Measurements from ENCODE around the gene CNGB1. TPM values are rescaled to one million over a fixed set of nuclear protein-coding genes. Genes with fewer than 3 reads are reported as not detected.

Gene CNGB1
- total RNA-seq, 1 experiment from 2014 or later = not detected

DNA sequence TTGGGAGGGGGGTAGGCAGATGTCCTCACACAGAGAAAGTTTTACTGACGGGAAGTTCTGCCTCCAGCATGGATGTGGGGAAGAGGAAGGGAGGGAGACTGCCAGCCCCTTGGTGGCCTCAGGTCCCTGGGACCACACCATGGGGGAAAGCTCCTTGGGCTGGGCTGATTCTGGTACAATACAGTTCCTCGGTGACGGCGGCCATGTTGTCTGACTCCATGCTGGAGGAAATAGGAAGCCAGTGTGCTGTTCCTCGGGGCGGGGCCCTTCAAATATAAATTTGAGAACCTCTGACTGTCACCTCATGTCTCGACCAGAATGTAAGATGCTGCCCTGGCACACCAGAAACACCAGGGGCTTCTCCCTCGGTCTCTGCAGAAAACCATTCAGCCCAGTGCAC lies 66.8 kb downstream of the CNGB1 start:
- BruUV-seq (replicated peaks) = no TSS peak
- POLR2A ChIA-PET = no interaction called here
- CTCF ChIA-PET = no interaction called here
- Histone ChIP-seq H3K36me3 (ENCODE audit: control insufficient read depth, insufficient read depth, low read length) (no peaks in the 10 kb centered on the region), H3K4me1 (peaks cover 3% of the 10 kb centered on the region; the same call in 1 of the 2 replicates), H3K27me3 (replicated peaks; ENCODE audit: control insufficient read depth, insufficient read depth, low read length) (no peaks in the 10 kb centered on the region), H3K4me3 (ENCODE audit: low read depth, low read length) (no peak overlapping the region), H3K9me3 (no peaks in the 10 kb centered on the region)
- no peaks in the 10 kb centered on the region for H3K9me3 Mint-ChIP-seq (ENCODE audit: unreplicated experiment)
- no peak for DNase-seq
- TF ChIP-seq, protein P1, sequence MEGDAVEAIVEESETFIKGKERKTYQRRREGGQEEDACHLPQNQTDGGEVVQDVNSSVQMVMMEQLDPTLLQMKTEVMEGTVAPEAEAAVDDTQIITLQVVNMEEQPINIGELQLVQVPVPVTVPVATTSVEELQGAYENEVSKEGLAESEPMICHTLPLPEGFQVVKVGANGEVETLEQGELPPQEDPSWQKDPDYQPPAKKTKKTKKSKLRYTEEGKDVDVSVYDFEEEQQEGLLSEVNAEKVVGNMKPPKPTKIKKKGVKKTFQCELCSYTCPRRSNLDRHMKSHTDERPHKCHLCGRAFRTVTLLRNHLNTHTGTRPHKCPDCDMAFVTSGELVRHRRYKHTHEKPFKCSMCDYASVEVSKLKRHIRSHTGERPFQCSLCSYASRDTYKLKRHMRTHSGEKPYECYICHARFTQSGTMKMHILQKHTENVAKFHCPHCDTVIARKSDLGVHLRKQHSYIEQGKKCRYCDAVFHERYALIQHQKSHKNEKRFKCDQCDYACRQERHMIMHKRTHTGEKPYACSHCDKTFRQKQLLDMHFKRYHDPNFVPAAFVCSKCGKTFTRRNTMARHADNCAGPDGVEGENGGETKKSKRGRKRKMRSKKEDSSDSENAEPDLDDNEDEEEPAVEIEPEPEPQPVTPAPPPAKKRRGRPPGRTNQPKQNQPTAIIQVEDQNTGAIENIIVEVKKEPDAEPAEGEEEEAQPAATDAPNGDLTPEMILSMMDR (IDR thresholded peaks at IDR 0.05; ENCODE audit: insufficient read depth in 1 of 2, low read depth in 1 of 2, low read length in 1 of 2, severe bottlenecking in 1 of 2, unreplicated experiment in 1 of 2) = no peak
- no peaks in the 10 kb centered on the region for H3K36me3 Mint-ChIP-seq (ENCODE audit: insufficient read depth, unreplicated experiment)
- H3K4me3 Mint-ChIP-seq (ENCODE audit: unreplicated experiment) = no peak overlapping the region
- H3K4me1 Mint-ChIP-seq (ENCODE audit: low read depth, unreplicated experiment) = peaks cover 6% of the 10 kb centered on the region
- no peaks in the 10 kb centered on the region for H3K27me3 Mint-ChIP-seq (ENCODE audit: insufficient read depth, unreplicated experiment)
- no peak overlapping the region for H3K27ac Mint-ChIP-seq (ENCODE audit: unreplicated experiment)
- intact Hi-C loops (cut with micrococcal nuclease; ENCODE audit: unreplicated experiment) = no loop called here

DNA sequence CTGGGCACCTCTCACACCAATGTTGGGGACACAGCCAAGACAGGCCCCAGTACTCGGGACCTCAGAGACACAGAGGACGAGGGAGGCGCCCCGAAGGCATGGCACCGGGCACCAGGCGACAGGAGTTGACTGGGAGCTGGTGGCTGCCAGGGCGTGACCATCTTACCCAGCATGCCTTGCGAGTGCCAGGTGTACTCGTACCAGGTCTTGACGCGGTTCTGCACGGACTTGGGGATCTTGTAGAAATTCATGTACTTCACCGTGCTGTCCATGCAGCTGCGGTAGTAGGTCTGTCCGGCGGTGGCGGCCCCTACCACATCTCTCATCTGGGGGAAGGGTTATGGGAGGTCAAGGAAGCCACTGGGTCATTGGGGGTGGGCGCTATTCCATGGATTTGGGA lies 67.3 kb downstream of the CNGB1 start:
- no peak overlapping the region for H3K27ac Mint-ChIP-seq (ENCODE audit: unreplicated experiment)
- no peaks in the 10 kb centered on the region for H3K27me3 ChIP-seq (replicated peaks; ENCODE audit: control insufficient read depth, insufficient read depth, low read length)
- intact Hi-C loops (cut with micrococcal nuclease; ENCODE audit: unreplicated experiment) = no loop called here
- H3K4me3 Mint-ChIP-seq (ENCODE audit: unreplicated experiment) = no peak overlapping the region
- DNase-seq = no peak
- H3K4me1 ChIP-seq = peaks cover 3% of the 10 kb centered on the region; the same call in 1 of the 2 replicates
- H3K4me1 Mint-ChIP-seq (ENCODE audit: low read depth, unreplicated experiment) = peaks cover 6% of the 10 kb centered on the region
- H3K9me3 ChIP-seq = no peaks in the 10 kb centered on the region
- H3K27me3 Mint-ChIP-seq (ENCODE audit: insufficient read depth, unreplicated experiment) = no peaks in the 10 kb centered on the region
- CTCF ChIA-PET = no interaction called here
- TF ChIP-seq, protein P1 (IDR thresholded peaks at IDR 0.05; ENCODE audit: insufficient read depth in 1 of 2, low read depth in 1 of 2, low read length in 1 of 2, severe bottlenecking in 1 of 2, unreplicated experiment in 1 of 2) = no peak
- H3K4me3 ChIP-seq (ENCODE audit: low read depth, low read length) = no peak overlapping the region
- POLR2A ChIA-PET = no interaction called here
- no peaks in the 10 kb centered on the region for H3K36me3 Mint-ChIP-seq (ENCODE audit: insufficient read depth, unreplicated experiment)
- H3K9me3 Mint-ChIP-seq (ENCODE audit: unreplicated experiment) = no peaks in the 10 kb centered on the region
- no peaks in the 10 kb centered on the region for H3K36me3 ChIP-seq (ENCODE audit: control insufficient read depth, insufficient read depth, low read length)
- no TSS peak for BruUV-seq (replicated peaks)

DNA sequence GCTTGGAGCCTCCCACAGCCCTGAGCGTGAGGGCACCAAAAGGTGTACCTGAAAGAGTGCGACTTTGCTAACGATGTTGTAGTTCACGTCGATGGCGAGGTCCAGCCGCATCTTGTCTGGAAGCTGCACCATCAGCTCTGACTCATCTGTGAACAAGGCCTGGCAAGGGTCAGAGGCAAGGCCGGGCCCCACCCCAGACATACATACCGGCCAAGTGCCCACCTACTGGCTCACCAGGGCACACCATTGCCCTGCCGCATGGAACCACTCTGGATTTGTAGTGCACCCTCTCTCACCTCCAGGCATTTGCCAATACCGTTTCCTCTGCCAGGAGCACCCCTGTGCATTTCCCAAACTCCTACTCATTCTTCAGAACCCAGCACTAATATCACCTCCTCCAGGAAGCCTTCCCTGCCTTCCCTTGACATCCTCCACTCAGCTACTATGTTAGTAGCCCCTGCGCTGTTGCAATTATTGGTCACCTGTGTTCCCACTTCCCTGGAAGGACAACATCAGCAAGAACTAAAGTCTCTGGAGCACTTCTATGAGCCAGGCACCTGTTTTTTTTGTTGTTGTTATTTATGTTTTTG lies 69.4 kb downstream of the CNGB1 start:
- BruUV-seq (replicated peaks) = no TSS peak

More for the DNA sequence above, 69.4 kb downstream of the CNGB1 start:
- CTCF ChIA-PET = no interaction called here
- H3K27ac Mint-ChIP-seq (ENCODE audit: unreplicated experiment) = no peak overlapping the region
- no peaks in the 10 kb centered on the region for H3K27me3 Mint-ChIP-seq (ENCODE audit: insufficient read depth, unreplicated experiment)
- no peaks in the 10 kb centered on the region for H3K9me3 Mint-ChIP-seq (ENCODE audit: unreplicated experiment)
- Histone ChIP-seq H3K4me3 (ENCODE audit: low read depth, low read length) (no peak overlapping the region), H3K36me3 (ENCODE audit: control insufficient read depth, insufficient read depth, low read length) (no peaks in the 10 kb centered on the region), H3K9me3 (no peaks in the 10 kb centered on the region), H3K4me1 (peaks cover 3% of the 10 kb centered on the region; the same call in 1 of the 2 replicates), H3K27me3 (replicated peaks; ENCODE audit: control insufficient read depth, insufficient read depth, low read length) (no peaks in the 10 kb centered on the region)
- H3K4me3 Mint-ChIP-seq (ENCODE audit: unreplicated experiment) = no peak overlapping the region
- DNase-seq = no peak
- intact Hi-C loops (cut with micrococcal nuclease; ENCODE audit: unreplicated experiment) = no loop called here
- POLR2A ChIA-PET = no interaction called here
- H3K4me1 Mint-ChIP-seq (ENCODE audit: low read depth, unreplicated experiment) = peaks cover 12% of the 10 kb centered on the region
- TF ChIP-seq, protein P1 (IDR thresholded peaks at IDR 0.05; ENCODE audit: insufficient read depth in 1 of 2, low read depth in 1 of 2, low read length in 1 of 2, severe bottlenecking in 1 of 2, unreplicated experiment in 1 of 2) = no peak
- no peaks in the 10 kb centered on the region for H3K36me3 Mint-ChIP-seq (ENCODE audit: insufficient read depth, unreplicated experiment)

Measured in Caco-2 (cell line).